Transverse colon (tissue), 4 donors: ENCODE measurements around the gene HAL. TPM values are rescaled to one million over a fixed set of nuclear protein-coding genes. Genes with fewer than 3 reads are reported as not detected.

Experiments used
- DNase-seq: peaks from one replicate; pipeline ENCODE4 v3.0.0-alpha.2; 2019
- H3K27ac ChIP-seq, 4 donors: fragments of 200-600 bp; sonication (generic); 2 replicates each; pipeline ENCODE4 v1.5.1; 2016 to 2018; ENCODE audit warnings: inconsistent platforms in 4 of 4
- H3K27me3 ChIP-seq: fragments of 200-600 bp; sonication (generic); 2 replicates; pipeline ENCODE4 v1.5.1; 2017; ENCODE audit warnings: inconsistent platforms
- H3K36me3 ChIP-seq, 4 donors: fragments of 200-600 bp; sonication (generic); 2 replicates each; pipeline ENCODE4 v1.5.1; 2017 to 2019; ENCODE audit warnings: inconsistent platforms in 4 of 4
- H3K4me1 ChIP-seq, 4 donors: fragments of 200-600 bp; sonication (generic); 2 replicates each; pipeline ENCODE4 v1.5.1; 2017 to 2020; ENCODE audit warnings: inconsistent platforms in 4 of 4
- H3K4me3 ChIP-seq, 4 donors: fragments of 200-600 bp; sonication (generic); 1 replicate in 1 of 4; 2 replicates in 3 of 4; pipeline versions ENCODE4 v1.5.1 to v1.6.1; 2017 to 2019; ENCODE audit warnings: inconsistent platforms in 4 of 4
- H3K9me3 ChIP-seq, 2 donors: fragments of 200-600 bp; sonication (generic); 2 replicates each; pipeline ENCODE4 v1.5.1; 2017 to 2019; ENCODE audit warnings: inconsistent platforms in 2 of 2
- CTCF ChIP-seq, 5 experiments: fragments of 200-600 bp in 3 of 5; fragments of 450-650 bp in 2 of 5; sonication (generic) in 3 of 5; IDR thresholded peaks; 1 replicate in 2 of 5; 2 replicates in 3 of 5; pipeline ENCODE4 v1.5.1; 2016 to 2017; ENCODE audit warnings: antibody characterized with exemption in 5 of 5, inconsistent platforms in 3 of 5, mild to moderate bottlenecking in 2 of 5, moderate library complexity in 1 of 5
- EP300 ChIP-seq: sonication (generic); formaldehyde crosslinking; IDR thresholded peaks from one replicate; pipeline ENCODE4 v1.6.1; 2017; ENCODE audit warnings: antibody characterized with exemption, low read depth
- POLR2A ChIP-seq: fragments of 450-650 bp; IDR thresholded peaks from one replicate; pipeline ENCODE4 v1.6.1; 2016; ENCODE audit warnings: antibody characterized with exemption, mild to moderate bottlenecking, moderate library complexity
- POLR2AphosphoS5 ChIP-seq, 3 donors: sonication (generic); formaldehyde crosslinking; IDR thresholded peaks; one replicate each; pipeline ENCODE4 v1.6.1; 2016; ENCODE audit warnings: antibody characterized with exemption in 3 of 3
- WGBS, 2 donors: methylation state at CpG; one replicate each; pipeline ENCODE4 v1.1.5; 2018; ENCODE audit warnings: low coverage in 1 of 2; 5-methylcytosine and 5-hydroxymethylcytosine counted together
- in situ Hi-C, 4 donors: fragments of 200-750 bp; cut with MboI; loops; one replicate each; pipeline versions ENCODE4 v1.15.0 to v1.15.1; 2017; ENCODE audit warnings: low sequenced_read_pairs in 3 of 4, low pct_ligation_motif_present in 1 of 4, low pct_unique_long_range_greater_than_20kb in 1 of 4
- intact Hi-C: fragments of 100-400 bp; cut with DNase I; formaldehyde crosslinking; loops from one replicate; pipeline ENCODE4 v1.15.1; 2023; ENCODE audit warnings: low total_unique reads
- total RNA-seq, 4 donors: library from RNA; depleted of rRNA; stranded (reverse); fragments of >200 nt; gene quantifications; one replicate each; pipeline ENCODE4 v1.1.0, GENCODE V29; 2016

Gene HAL
- total RNA-seq, 4 donors from 2014 or later = 1.1 to 3.3 (median 2.6) TPM; not detected in 1

- no peaks in the 10 kb centered on the region for H3K36me3 ChIP-seq
- intact Hi-C loops = no loop called here
- no peaks in the 10 kb centered on the region for H3K27me3 ChIP-seq
- H3K27ac ChIP-seq = no peak overlapping the region
- no peak overlapping the region for H3K4me3 ChIP-seq
- TF ChIP-seq POLR2AphosphoS5 (IDR thresholded peaks at IDR 0.05) (no peak), POLR2A (no peak), CTCF (IDR thresholded peaks at IDR 0.05) (no peak), EP300 (no peak)
- H3K9me3 ChIP-seq = no peaks in the 10 kb centered on the region
- H3K4me1 ChIP-seq = no peaks in the 10 kb centered on the region
- DNase-seq = no peak
- 29 to 77% methylated on average over 1 of the region's 1 CpG for WGBS, 2 donors
- in situ Hi-C loops = no loop called here
Observed at GRCh38 chr12:95959107-95959506, 37.0 kb downstream of the HAL start.

- Histone ChIP-seq H3K4me3 (no peak overlapping the region), H3K27ac (no peak overlapping the region), H3K27me3 (peaks cover 4% of the 10 kb centered on the region), H3K4me1 (no peaks in the 10 kb centered on the region), H3K36me3 (no peaks in the 10 kb centered on the region), H3K9me3 (no peaks in the 10 kb centered on the region)
- in situ Hi-C loops = no loop called here
- intact Hi-C loops = no loop called here
- DNase-seq = no peak
- TF ChIP-seq CTCF (IDR thresholded peaks at IDR 0.05) = no peak
- TF ChIP-seq POLR2A = no peak
- TF ChIP-seq EP300 = no peak
- TF ChIP-seq POLR2AphosphoS5 (IDR thresholded peaks at IDR 0.05) = no peak
- WGBS, 2 donors = 91% methylated on average over 27 of the region's 27 CpGs; no CpG with 5 or more reads in 1 of the 2 donors
Observed at GRCh38 chr12:95956557-95957145, 39.5 kb downstream of the HAL start.

- no peak overlapping the region for H3K27ac ChIP-seq
- intact Hi-C loops = no loop called here
- H3K4me3 ChIP-seq = no peak overlapping the region
- WGBS, 2 donors = 87 to 96% methylated on average over 4 to 7 of the region's 7 CpGs
- peaks cover 4% of the 10 kb centered on the region for H3K27me3 ChIP-seq
- in situ Hi-C loops = no loop called here
- no peak for DNase-seq
- H3K4me1 ChIP-seq = no peaks in the 10 kb centered on the region
- H3K9me3 ChIP-seq = no peaks in the 10 kb centered on the region
- H3K36me3 ChIP-seq = no peaks in the 10 kb centered on the region
- no peak for TF ChIP-seq EP300
- TF ChIP-seq POLR2A = no peak
- TF ChIP-seq CTCF (IDR thresholded peaks at IDR 0.05) = no peak
- no peak for TF ChIP-seq POLR2AphosphoS5 (IDR thresholded peaks at IDR 0.05)
Observed at GRCh38 chr12:95955549-95956159, 40.5 kb downstream of the HAL start.

- intact Hi-C loops (no loop called here), in situ Hi-C loops (no loop called here)
- no peaks in the 10 kb centered on the region for H3K4me1 ChIP-seq
- no peak for DNase-seq
- no peaks in the 10 kb centered on the region for H3K36me3 ChIP-seq
- WGBS, 2 donors = 20 to 59% methylated on average over 1 of the region's 1 CpG
- no peak overlapping the region for H3K4me3 ChIP-seq
- no peak for TF ChIP-seq EP300
- no peak for TF ChIP-seq POLR2AphosphoS5 (IDR thresholded peaks at IDR 0.05)
- TF ChIP-seq POLR2A = no peak
- TF ChIP-seq CTCF (IDR thresholded peaks at IDR 0.05) = no peak
- H3K27ac ChIP-seq = no peak overlapping the region
- H3K9me3 ChIP-seq = no peaks in the 10 kb centered on the region
- peaks cover 8% of the 10 kb centered on the region for H3K27me3 ChIP-seq
Observed at GRCh38 chr12:95953000-95953399, 43.1 kb downstream of the HAL start.
